Mesothelial cell of epicardium (in vitro differentiated cells): ENCODE measurements around the gene PSMC6. TPM values are rescaled to one million over a fixed set of nuclear protein-coding genes. Genes with fewer than 3 reads are reported as not detected.

Experiments used
- DNase-seq, 2 experiments: peaks; one replicate each; pipeline ENCODE4 v3.0.0; 2021; ENCODE audit warnings: low spot score in 2 of 2; ENCODE audit not compliant: unreplicated experiment in 2 of 2
- H3K27ac Mint-ChIP-seq: 2 replicates; pipeline ENCODE4 v1.8.0; 2021; ENCODE audit warnings: mixed read lengths
- H3K27me3 Mint-ChIP-seq: 2 replicates; pipeline ENCODE4 v1.8.0; 2021; ENCODE audit warnings: low read depth, mixed read lengths
- H3K36me3 Mint-ChIP-seq: 2 replicates; pipeline ENCODE4 v1.8.0; 2021; ENCODE audit warnings: mixed read lengths
- H3K4me1 Mint-ChIP-seq: 2 replicates; pipeline ENCODE4 v1.8.0; 2021; ENCODE audit warnings: mixed read lengths
- H3K4me3 Mint-ChIP-seq: 2 replicates; pipeline ENCODE4 v1.8.0; 2021; ENCODE audit warnings: mild to moderate bottlenecking, moderate library complexity, mixed read lengths
- H3K9me3 Mint-ChIP-seq: 2 replicates; pipeline ENCODE4 v1.8.0; 2021; ENCODE audit warnings: mixed read lengths
- total RNA-seq: library from RNA; stranded (reverse); gene quantifications from 3 replicates; pipeline ENCODE4 v1.2.1, GENCODE V29; 2021
- TF ChIP-seq, protein P1 (sequence below): fragments of 200-600 bp; sonication (generic); IDR thresholded peaks from one replicate; pipeline ENCODE4 v1.5.0; 2021; ENCODE audit warnings: antibody characterized with exemption; ENCODE audit not compliant: unreplicated experiment

PSMC6 gene
- total RNA-seq: 96.4 to 106 TPM (median 102 TPM) in 3 replicates

DNA sequence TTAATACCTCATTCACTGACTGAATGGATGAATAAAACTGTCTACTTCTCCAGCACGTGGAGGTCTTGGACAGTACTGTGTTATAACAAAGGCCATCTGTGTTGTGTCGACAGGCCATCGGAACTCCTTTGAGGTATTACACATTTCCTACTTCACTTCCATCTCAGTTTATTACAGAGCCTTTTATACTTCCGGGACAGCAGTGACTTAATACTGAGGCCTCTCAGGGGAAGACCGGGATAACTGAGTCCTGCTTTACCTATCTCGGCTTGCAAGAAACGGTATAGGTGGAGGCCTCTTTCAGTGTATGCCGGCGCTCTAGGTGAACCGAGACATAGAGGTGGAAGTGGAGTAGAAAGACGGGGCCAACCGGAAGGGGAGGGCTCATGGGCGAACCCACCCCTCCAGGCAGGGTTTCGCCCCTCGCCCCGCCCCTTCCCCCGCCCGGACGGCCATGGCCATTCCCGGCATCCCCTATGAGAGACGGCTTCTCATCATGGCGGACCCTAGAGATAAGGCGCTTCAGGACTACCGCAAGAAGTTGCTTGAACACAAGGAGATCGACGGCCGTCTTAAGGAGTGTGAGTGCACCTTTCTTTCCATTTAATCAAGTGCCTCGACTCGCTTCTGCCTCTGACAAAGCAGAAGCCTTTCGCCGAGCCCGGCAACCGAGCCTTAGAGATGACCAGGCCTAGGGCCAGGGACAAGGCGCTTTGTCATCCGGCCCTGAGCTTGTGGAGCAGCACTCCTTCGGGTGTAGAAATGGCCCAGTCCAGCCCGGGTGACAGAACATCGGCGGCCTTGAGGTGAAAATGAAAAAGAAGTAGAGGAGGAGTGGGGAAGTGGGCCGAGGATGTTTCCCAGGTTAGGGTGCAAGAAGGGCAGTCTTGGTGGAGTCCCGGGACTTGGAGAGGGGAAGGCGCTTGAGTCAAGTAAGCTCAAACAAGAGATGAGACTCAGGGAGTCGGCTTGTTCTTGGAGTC, at the start of gene PSMC6:
PSMC6 (plus strand) TSS at position 477 of the 983 bp plus-strand sequence; CDS start at position 497, 20 bp downstream.
- peak; percentile 85 to 87 for DNase-seq
- Mint-ChIP-seq H3K27me3 (no peaks in the 10 kb centered on the region), H3K36me3 (peaks cover 13% of the 10 kb centered on the region), H3K4me1 (peaks cover 21% of the 10 kb centered on the region), H3K27ac (peak within 1 kb of the TSS; percentile 99), H3K9me3 (peaks cover 4% of the 10 kb centered on the region), H3K4me3 (peak within 1 kb of the TSS; percentile 100)
- TF ChIP-seq, protein P1, sequence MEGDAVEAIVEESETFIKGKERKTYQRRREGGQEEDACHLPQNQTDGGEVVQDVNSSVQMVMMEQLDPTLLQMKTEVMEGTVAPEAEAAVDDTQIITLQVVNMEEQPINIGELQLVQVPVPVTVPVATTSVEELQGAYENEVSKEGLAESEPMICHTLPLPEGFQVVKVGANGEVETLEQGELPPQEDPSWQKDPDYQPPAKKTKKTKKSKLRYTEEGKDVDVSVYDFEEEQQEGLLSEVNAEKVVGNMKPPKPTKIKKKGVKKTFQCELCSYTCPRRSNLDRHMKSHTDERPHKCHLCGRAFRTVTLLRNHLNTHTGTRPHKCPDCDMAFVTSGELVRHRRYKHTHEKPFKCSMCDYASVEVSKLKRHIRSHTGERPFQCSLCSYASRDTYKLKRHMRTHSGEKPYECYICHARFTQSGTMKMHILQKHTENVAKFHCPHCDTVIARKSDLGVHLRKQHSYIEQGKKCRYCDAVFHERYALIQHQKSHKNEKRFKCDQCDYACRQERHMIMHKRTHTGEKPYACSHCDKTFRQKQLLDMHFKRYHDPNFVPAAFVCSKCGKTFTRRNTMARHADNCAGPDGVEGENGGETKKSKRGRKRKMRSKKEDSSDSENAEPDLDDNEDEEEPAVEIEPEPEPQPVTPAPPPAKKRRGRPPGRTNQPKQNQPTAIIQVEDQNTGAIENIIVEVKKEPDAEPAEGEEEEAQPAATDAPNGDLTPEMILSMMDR: no peak

DNA sequence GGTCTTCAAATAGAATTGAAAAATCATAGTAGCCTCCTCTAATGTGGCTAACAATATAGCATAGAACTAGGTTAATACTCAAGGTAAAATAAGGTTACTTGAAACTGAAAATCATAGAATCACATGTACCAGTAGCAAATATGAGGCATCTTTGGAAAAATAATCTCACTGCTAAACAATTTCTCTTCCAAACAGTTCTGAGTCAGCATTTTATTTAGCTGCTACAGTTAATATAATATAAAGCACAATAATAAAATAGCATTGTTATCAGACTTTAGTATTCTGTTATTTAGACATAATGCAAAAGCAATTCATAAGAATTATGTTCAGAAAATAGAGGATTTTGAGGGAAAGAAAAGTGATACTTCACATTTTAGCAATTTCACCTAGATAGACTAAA, 46.7 kb upstream of the PSMC6 start:
- DNase-seq: no peak

DNA sequence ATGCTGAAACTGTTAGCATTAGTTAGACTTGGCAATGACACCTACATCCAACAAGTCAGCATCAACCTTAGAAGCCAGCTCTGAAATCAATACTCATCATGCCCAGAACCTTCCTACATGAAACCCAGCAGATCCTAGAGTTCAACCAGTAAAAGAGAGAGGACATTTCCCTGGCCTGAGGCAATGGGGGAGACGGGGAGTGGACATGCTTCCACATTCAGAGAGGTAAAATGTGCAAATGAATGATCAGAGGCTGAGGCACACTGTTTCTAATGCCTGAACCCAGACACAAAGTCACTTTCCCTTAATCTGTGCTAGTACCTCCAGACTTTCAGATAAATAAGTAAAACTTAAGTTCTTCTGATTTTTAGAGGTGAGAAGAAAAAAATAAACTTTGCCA, 46.2 kb upstream of the PSMC6 start:
- no peak for DNase-seq
- Mint-ChIP-seq H3K4me1 (no peaks in the 10 kb centered on the region), H3K4me3 (no peak overlapping the region), H3K27me3 (no peaks in the 10 kb centered on the region), H3K27ac (no peak overlapping the region), H3K9me3 (no peaks in the 10 kb centered on the region), H3K36me3 (peaks cover 20% of the 10 kb centered on the region)
- TF ChIP-seq, protein P1: no peak

More for the DNA sequence above, 46.7 kb upstream of the PSMC6 start:
- H3K4me1 Mint-ChIP-seq: no peaks in the 10 kb centered on the region
- no peaks in the 10 kb centered on the region for H3K27me3 Mint-ChIP-seq
- TF ChIP-seq, protein P1: no peak
- H3K36me3 Mint-ChIP-seq: peaks cover 19% of the 10 kb centered on the region
- no peak overlapping the region for H3K4me3 Mint-ChIP-seq
- no peak overlapping the region for H3K27ac Mint-ChIP-seq
- no peaks in the 10 kb centered on the region for H3K9me3 Mint-ChIP-seq

DNA sequence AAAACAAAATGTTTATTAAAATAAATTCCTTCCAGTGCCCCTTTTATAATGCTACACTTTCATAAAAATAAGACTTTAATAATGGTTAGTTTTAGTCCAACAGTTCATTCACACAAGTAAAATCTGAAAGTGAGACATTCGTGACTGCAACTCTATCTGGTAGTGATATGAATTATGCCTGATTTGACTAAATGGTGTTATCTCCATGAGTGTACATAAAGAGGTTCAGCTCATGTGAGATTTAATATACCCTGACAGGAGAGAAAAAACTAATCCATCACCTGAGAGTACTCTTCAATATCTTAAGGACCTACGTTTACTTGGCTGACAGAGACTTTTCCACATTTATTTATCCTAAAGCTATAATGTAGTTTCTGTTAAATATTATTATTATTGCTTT, 45.7 kb upstream of the PSMC6 start:
- H3K27me3 Mint-ChIP-seq: no peaks in the 10 kb centered on the region
- peaks cover 21% of the 10 kb centered on the region for H3K36me3 Mint-ChIP-seq
- no peak for DNase-seq
- H3K4me3 Mint-ChIP-seq: no peak overlapping the region
- no peak overlapping the region for H3K27ac Mint-ChIP-seq
- TF ChIP-seq, protein P1: no peak
- H3K4me1 Mint-ChIP-seq: no peaks in the 10 kb centered on the region
- H3K9me3 Mint-ChIP-seq: no peaks in the 10 kb centered on the region

DNA sequence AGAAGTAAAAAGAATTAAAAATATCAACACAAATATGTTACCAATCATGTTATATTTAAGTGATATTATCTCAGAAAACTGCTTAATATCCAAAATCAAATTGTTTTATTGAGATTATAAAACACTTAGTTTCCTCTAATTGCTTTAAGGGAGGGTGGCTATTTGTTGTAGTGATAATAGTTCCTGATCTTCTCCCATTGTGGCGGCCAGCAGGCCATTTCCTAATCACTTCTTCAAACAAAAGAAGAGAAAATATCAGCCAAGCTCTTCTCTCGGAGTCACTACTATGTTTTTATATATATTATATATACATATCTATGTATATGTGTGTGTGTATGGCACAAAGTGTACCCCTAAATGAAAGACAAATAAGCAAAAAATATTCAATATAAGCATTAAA, 43.1 kb upstream of the PSMC6 start:
- no peak for DNase-seq
- H3K27me3 Mint-ChIP-seq: no peaks in the 10 kb centered on the region
- no peaks in the 10 kb centered on the region for H3K9me3 Mint-ChIP-seq
- H3K36me3 Mint-ChIP-seq: peaks cover 13% of the 10 kb centered on the region
- no peak overlapping the region for H3K27ac Mint-ChIP-seq
- no peak overlapping the region for H3K4me3 Mint-ChIP-seq
- H3K4me1 Mint-ChIP-seq: no peaks in the 10 kb centered on the region
- TF ChIP-seq, protein P1: no peak
